ENCODE data around the gene SMC4. TPM values are rescaled to one million over a fixed set of nuclear protein-coding genes. Genes with fewer than 3 reads are reported as not detected.

SMC4 gene
- total RNA-seq, 2 donors from 2014 or later, result 43.1 to 134 TPM

- Histone ChIP-seq H3K36me3 (no peaks in the 10 kb centered on the region), H3K4me3 (no peak overlapping the region), H3K9ac (ENCODE audit: low read depth in 2 of 2, low read length in 2 of 2) (no peak overlapping the region), H3K4me1 (no peaks in the 10 kb centered on the region), H3K27me3 (no peaks in the 10 kb centered on the region), H3K27ac (no peak overlapping the region), H3K9me3 (no peaks in the 10 kb centered on the region)
- intact Hi-C loops (cut with DNase I), result no loop called here
- DNase-seq, result no peak
- TF ChIP-seq CTCF (IDR thresholded peaks at IDR 0.05), result no peak
Observed at GRCh38 chr3:160374925-160375324, 24.5 kb upstream of the SMC4 start.

GRCh38 chr3:160376681-160377080 lies 22.8 kb upstream of the SMC4 start:
- DNase-seq, result no peak
- Histone ChIP-seq H3K27me3 (no peaks in the 10 kb centered on the region), H3K4me1 (no peaks in the 10 kb centered on the region), H3K9me3 (no peaks in the 10 kb centered on the region), H3K4me3 (no peak overlapping the region), H3K27ac (no peak overlapping the region), H3K9ac (ENCODE audit: low read depth in 2 of 2, low read length in 2 of 2) (no peak overlapping the region), H3K36me3 (no peaks in the 10 kb centered on the region)
- intact Hi-C loops (cut with DNase I), result no loop called here
- no peak for TF ChIP-seq CTCF (IDR thresholded peaks at IDR 0.05)

- Histone ChIP-seq H3K4me3 (no peak overlapping the region), H3K4me1 (no peaks in the 10 kb centered on the region), H3K36me3 (no peaks in the 10 kb centered on the region), H3K27ac (no peak overlapping the region), H3K27me3 (no peaks in the 10 kb centered on the region), H3K9ac (ENCODE audit: low read depth in 2 of 2, low read length in 2 of 2) (no peak overlapping the region), H3K9me3 (no peaks in the 10 kb centered on the region)
- intact Hi-C loops (cut with DNase I), result no loop called here
- no peak for DNase-seq
- no peak for TF ChIP-seq CTCF (IDR thresholded peaks at IDR 0.05)
Observed at GRCh38 chr3:160378331-160379109, 20.9 kb upstream of the SMC4 start.

- no peaks in the 10 kb centered on the region for H3K36me3 ChIP-seq
- no peaks in the 10 kb centered on the region for H3K27me3 ChIP-seq
- no peak for DNase-seq
- intact Hi-C loops (cut with DNase I), result no loop called here
- H3K9me3 ChIP-seq, result no peaks in the 10 kb centered on the region
- H3K4me3 ChIP-seq, result no peak overlapping the region
- no peak for TF ChIP-seq CTCF (IDR thresholded peaks at IDR 0.05)
- no peak overlapping the region for H3K9ac ChIP-seq (ENCODE audit: low read depth in 2 of 2, low read length in 2 of 2)
- no peaks in the 10 kb centered on the region for H3K4me1 ChIP-seq
- no peak overlapping the region for H3K27ac ChIP-seq
Observed at GRCh38 chr3:160379628-160380214, 19.7 kb upstream of the SMC4 start.

- H3K9ac ChIP-seq (ENCODE audit: low read depth in 2 of 2, low read length in 2 of 2), result no peak overlapping the region
Observed at GRCh38 chr3:160381470-160381869, 18.0 kb upstream of the SMC4 start.

More at GRCh38 chr3:160381470-160381869, 18.0 kb upstream of the SMC4 start:
- TF ChIP-seq CTCF (IDR thresholded peaks at IDR 0.05), result no peak
- intact Hi-C loops (cut with DNase I), result no loop called here
- Histone ChIP-seq H3K4me1 (no peaks in the 10 kb centered on the region), H3K36me3 (no peaks in the 10 kb centered on the region), H3K27ac (no peak overlapping the region), H3K4me3 (no peak overlapping the region), H3K9me3 (no peaks in the 10 kb centered on the region), H3K27me3 (no peaks in the 10 kb centered on the region)
- DNase-seq, result no peak
